ENCODE results near the gene MBP. TPM values are rescaled to one million over a fixed set of nuclear protein-coding genes. Genes with fewer than 3 reads are reported as not detected.

The MBP gene
- total RNA-seq, 1 donor from 2014 or later, result 92.7 TPM

- ChIA-PET POLR2A (no interaction called here), CTCF (no interaction called here)
- DNase-seq (no peak), ATAC-seq (ENCODE audit: low read depth) (no peak)
- H3K27ac Mint-ChIP-seq, result no peak overlapping the region
- H3K4me1 Mint-ChIP-seq, result peaks cover 40% of the 10 kb centered on the region
- no peak overlapping the region for H3K4me3 Mint-ChIP-seq
- no peaks in the 10 kb centered on the region for H3K9me3 Mint-ChIP-seq
- TF ChIP-seq CTCF (IDR thresholded peaks at IDR 0.05), result no peak
- no peaks in the 10 kb centered on the region for H3K27me3 Mint-ChIP-seq
- intact Hi-C loops (cut with micrococcal nuclease), result no loop called here
- peaks cover 4% of the 10 kb centered on the region for H3K36me3 Mint-ChIP-seq (ENCODE audit: low read depth)
Observed at GRCh38 chr18:76974386-76974785, 158.2 kb downstream of the MBP start.

- Mint-ChIP-seq H3K4me3 (no peak overlapping the region), H3K4me1 (peaks cover 33% of the 10 kb centered on the region), H3K9me3 (no peaks in the 10 kb centered on the region), H3K36me3 (ENCODE audit: low read depth) (peaks cover 9% of the 10 kb centered on the region), H3K27ac (no peak overlapping the region), H3K27me3 (no peaks in the 10 kb centered on the region)
- no peak for DNase-seq
- intact Hi-C loops (cut with micrococcal nuclease), result no loop called here
- ChIA-PET POLR2A (no interaction called here), CTCF (no interaction called here)
- ATAC-seq (ENCODE audit: low read depth), result no peak
- no peak for TF ChIP-seq CTCF (IDR thresholded peaks at IDR 0.05)
Observed at GRCh38 chr18:76973520-76974266, 158.9 kb downstream of the MBP start.

- intact Hi-C loops (cut with micrococcal nuclease), result no loop called here
- Mint-ChIP-seq H3K4me3 (no peak overlapping the region), H3K4me1 (peaks cover 26% of the 10 kb centered on the region), H3K27me3 (no peaks in the 10 kb centered on the region), H3K27ac (no peak overlapping the region), H3K9me3 (no peaks in the 10 kb centered on the region), H3K36me3 (ENCODE audit: low read depth) (peaks cover 13% of the 10 kb centered on the region)
- DNase-seq (no peak), ATAC-seq (ENCODE audit: low read depth) (no peak)
- TF ChIP-seq CTCF (IDR thresholded peaks at IDR 0.05), result no peak
- ChIA-PET POLR2A (no interaction called here), CTCF (no interaction called here)
Observed at GRCh38 chr18:76972846-76973519, 159.6 kb downstream of the MBP start.

DNA sequence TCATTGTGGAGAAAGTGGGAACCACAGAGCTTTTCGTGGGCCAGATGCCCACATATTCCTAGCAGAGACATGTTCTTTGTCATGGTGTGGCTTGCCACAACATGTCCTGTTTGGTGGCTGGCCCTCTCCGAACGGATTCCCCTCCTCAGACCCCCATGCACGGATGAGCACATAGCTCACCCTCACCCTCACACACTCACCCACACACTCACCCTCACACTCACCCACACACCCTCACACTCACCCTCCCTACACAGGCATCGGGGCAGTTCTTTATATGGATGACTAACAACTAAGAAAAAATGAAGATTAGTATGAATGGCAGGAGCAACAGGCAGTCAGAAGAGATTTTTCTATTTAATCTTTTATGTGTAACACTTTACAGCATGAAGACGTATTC is 160.3 kb downstream of the MBP start:
- no peak overlapping the region for H3K27ac Mint-ChIP-seq
- ATAC-seq (ENCODE audit: low read depth), result no peak
- TF ChIP-seq CTCF (IDR thresholded peaks at IDR 0.05), result no peak
- DNase-seq, result no peak
- POLR2A ChIA-PET, result no interaction called here
- peaks cover 19% of the 10 kb centered on the region for H3K4me1 Mint-ChIP-seq
- CTCF ChIA-PET, result interaction anchor here (1.5 to 1.7 kb wide), 2 partner anchors 11 to 50 kb away, joined by 4 to 8 read pairs; no protein-coding TSS in a partner anchor
- H3K4me3 Mint-ChIP-seq, result no peak overlapping the region
- intact Hi-C loops (cut with micrococcal nuclease), result no loop called here
- H3K9me3 Mint-ChIP-seq, result no peaks in the 10 kb centered on the region
- H3K36me3 Mint-ChIP-seq (ENCODE audit: low read depth), result peaks cover 14% of the 10 kb centered on the region
- H3K27me3 Mint-ChIP-seq, result no peaks in the 10 kb centered on the region

- TF ChIP-seq CTCF (IDR thresholded peaks at IDR 0.05), result no peak
- no peak overlapping the region for H3K4me3 Mint-ChIP-seq
- intact Hi-C loops (cut with micrococcal nuclease), result no loop called here
Observed at GRCh38 chr18:76970770-76971559, 161.6 kb downstream of the MBP start.

More at GRCh38 chr18:76970770-76971559, 161.6 kb downstream of the MBP start:
- peak overlapping the region; percentile 46 for H3K27ac Mint-ChIP-seq
- H3K4me1 Mint-ChIP-seq, result peaks cover 10% of the 10 kb centered on the region
- ChIA-PET CTCF (interaction anchor here (1.1 to 1.7 kb wide), 3 partner anchors 12 to 241 kb away, joined by 3 to 8 read pairs (median 4); no protein-coding TSS in a partner anchor), POLR2A (interaction anchor here (0.6 kb wide), 1 partner anchor 150 kb away, joined by 7 read pairs; no protein-coding TSS in a partner anchor)
- H3K27me3 Mint-ChIP-seq, result no peaks in the 10 kb centered on the region
- H3K9me3 Mint-ChIP-seq, result no peaks in the 10 kb centered on the region
- peak; percentile 4 for ATAC-seq (ENCODE audit: low read depth)
- H3K36me3 Mint-ChIP-seq (ENCODE audit: low read depth), result peaks cover 14% of the 10 kb centered on the region
- no peak for DNase-seq
